CD4-positive, alpha-beta T cell treated with Interleukin-17A for 4 hours (primary cell): ENCODE data around the gene SBNO1.

Source experiments
- DNase-seq: peaks from one replicate; pipeline ENCODE4 v3.0.0-alpha.2; 2020; ENCODE audit warnings: mixed read lengths

SBNO1 gene

GRCh38 chr12:123242116-123242904 is 122.3 kb downstream of the SBNO1 start:
- peak; percentile 46 for DNase-seq
